Measurements from ENCODE around the gene SLC44A5. TPM values are rescaled to one million over a fixed set of nuclear protein-coding genes. Genes with fewer than 3 reads are reported as not detected.

Gene SLC44A5
- polyA plus RNA-seq, 3 donors, result not detected

- no peak overlapping the region for H3K4me2 ChIP-seq (replicated peaks; ENCODE audit: extremely low read depth, low read length, poor library complexity, severe bottlenecking)
- H3K4me1 ChIP-seq (ENCODE audit: control insufficient read depth in 1 of 2, insufficient read depth in 2 of 2, low read length in 2 of 2), result no peaks in the 10 kb centered on the region
- H3K36me3 ChIP-seq (replicated peaks in 1 of 2; ENCODE audit: control insufficient read depth in 1 of 2, insufficient read depth in 2 of 2, low read length in 2 of 2), result no peaks in the 10 kb centered on the region
- no peak overlapping the region for H2AFZ ChIP-seq (ENCODE audit: insufficient read depth, low read depth, low read length, poor library complexity, severe bottlenecking)
- DNase-seq, result no peak
- H3K79me2 ChIP-seq (ENCODE audit: insufficient read depth, low read length), result no peaks in the 10 kb centered on the region
- H3K9ac ChIP-seq (ENCODE audit: insufficient read depth, low read length, poor library complexity, severe bottlenecking), result no peak overlapping the region
- H3K27me3 ChIP-seq (ENCODE audit: control insufficient read depth in 2 of 2, insufficient read depth in 2 of 2, low read length in 2 of 2), result no peaks in the 10 kb centered on the region
- Mint-ChIP-seq H3K4me1 (no peaks in the 10 kb centered on the region), H3K27me3 (ENCODE audit: low read depth in 3 of 3) (peaks cover 0 to 2% (median 0%) of the 10 kb centered on the region in 3 donors), H3K36me3 (no peaks in the 10 kb centered on the region), H3K9me3 (peaks cover 2 to 15% (median 6%) of the 10 kb centered on the region in 7 donors), H3K27ac (no peak overlapping the region), H3K4me3 (no peak overlapping the region)
- 91% methylated on average over 2 of the region's 3 CpGs for WGBS (ENCODE audit: insufficient coverage)
- no peak overlapping the region for H3K4me3 ChIP-seq (replicated peaks in 1 of 3; ENCODE audit: low read depth in 2 of 3, low read length in 3 of 3)
- peaks cover 0 to 10% of the 10 kb centered on the region in 2 donors for H3K9me3 ChIP-seq (replicated peaks in 1 of 2; ENCODE audit: control insufficient read depth in 1 of 2, insufficient read depth in 1 of 2, low read length in 2 of 2)
- H4K20me1 ChIP-seq (ENCODE audit: insufficient read depth, low read length), result no peaks in the 10 kb centered on the region
- no peak for TF ChIP-seq CTCF (IDR thresholded peaks at IDR 0.05)
- intact Hi-C loops (cut with micrococcal nuclease), result no loop called here
- H3K27ac ChIP-seq (ENCODE audit: low read depth in 1 of 2, low read length in 2 of 2), result no peak overlapping the region
These were observed 149.0 kb downstream of the SLC44A5 start for GRCh38 chr1:75461808-75462325.

- Histone ChIP-seq H4K20me1 (ENCODE audit: insufficient read depth, low read length) (no peaks in the 10 kb centered on the region), H3K79me2 (ENCODE audit: insufficient read depth, low read length) (no peaks in the 10 kb centered on the region)
- 66% methylated on average over 3 of the region's 5 CpGs for WGBS (ENCODE audit: insufficient coverage)
These were observed 160.9 kb downstream of the SLC44A5 start for GRCh38 chr1:75449998-75450397.

More at GRCh38 chr1:75449998-75450397, 160.9 kb downstream of the SLC44A5 start:
- no peak for DNase-seq
- H3K4me1 ChIP-seq (ENCODE audit: control insufficient read depth in 1 of 2, insufficient read depth in 2 of 2, low read length in 2 of 2), result no peaks in the 10 kb centered on the region
- no peaks in the 10 kb centered on the region for H3K36me3 ChIP-seq (replicated peaks in 1 of 2; ENCODE audit: control insufficient read depth in 1 of 2, insufficient read depth in 2 of 2, low read length in 2 of 2)
- H3K27me3 Mint-ChIP-seq (ENCODE audit: low read depth in 3 of 3), result peaks cover 0 to 2% (median 0%) of the 10 kb centered on the region in 3 donors
- H3K4me2 ChIP-seq (replicated peaks; ENCODE audit: extremely low read depth, low read length, poor library complexity, severe bottlenecking), result no peak overlapping the region
- H2AFZ ChIP-seq (ENCODE audit: insufficient read depth, low read depth, low read length, poor library complexity, severe bottlenecking), result no peak overlapping the region
- H3K4me1 Mint-ChIP-seq, result no peaks in the 10 kb centered on the region
- intact Hi-C loops (cut with micrococcal nuclease), result no loop called here
- H3K9me3 Mint-ChIP-seq, result peaks cover 2 to 21% (median 10%) of the 10 kb centered on the region in 7 donors
- no peaks in the 10 kb centered on the region for H3K27me3 ChIP-seq (ENCODE audit: control insufficient read depth in 2 of 2, insufficient read depth in 2 of 2, low read length in 2 of 2)
- no peak overlapping the region for H3K4me3 ChIP-seq (replicated peaks in 1 of 3; ENCODE audit: low read depth in 2 of 3, low read length in 3 of 3)
- TF ChIP-seq CTCF (IDR thresholded peaks at IDR 0.05), result no peak
- H3K4me3 Mint-ChIP-seq, result no peak overlapping the region
- H3K9ac ChIP-seq (ENCODE audit: insufficient read depth, low read length, poor library complexity, severe bottlenecking), result no peak overlapping the region
- H3K27ac ChIP-seq (ENCODE audit: low read depth in 1 of 2, low read length in 2 of 2), result no peak overlapping the region
- no peaks in the 10 kb centered on the region for H3K36me3 Mint-ChIP-seq
- peaks cover 15 to 16% of the 10 kb centered on the region in 2 donors for H3K9me3 ChIP-seq (replicated peaks in 1 of 2; ENCODE audit: control insufficient read depth in 1 of 2, insufficient read depth in 1 of 2, low read length in 2 of 2)
- no peak overlapping the region for H3K27ac Mint-ChIP-seq
